ENCODE data around the gene AEN.
A peak's percentile ranks its signal among the peaks of the same experiment; 100 is the strongest.
"Not testable (repeated sequence)": the region's sequence is repeated elsewhere in the genome, so short reads cannot be mapped to it uniquely, and the experiment has no call there.

Gene AEN

DNA sequence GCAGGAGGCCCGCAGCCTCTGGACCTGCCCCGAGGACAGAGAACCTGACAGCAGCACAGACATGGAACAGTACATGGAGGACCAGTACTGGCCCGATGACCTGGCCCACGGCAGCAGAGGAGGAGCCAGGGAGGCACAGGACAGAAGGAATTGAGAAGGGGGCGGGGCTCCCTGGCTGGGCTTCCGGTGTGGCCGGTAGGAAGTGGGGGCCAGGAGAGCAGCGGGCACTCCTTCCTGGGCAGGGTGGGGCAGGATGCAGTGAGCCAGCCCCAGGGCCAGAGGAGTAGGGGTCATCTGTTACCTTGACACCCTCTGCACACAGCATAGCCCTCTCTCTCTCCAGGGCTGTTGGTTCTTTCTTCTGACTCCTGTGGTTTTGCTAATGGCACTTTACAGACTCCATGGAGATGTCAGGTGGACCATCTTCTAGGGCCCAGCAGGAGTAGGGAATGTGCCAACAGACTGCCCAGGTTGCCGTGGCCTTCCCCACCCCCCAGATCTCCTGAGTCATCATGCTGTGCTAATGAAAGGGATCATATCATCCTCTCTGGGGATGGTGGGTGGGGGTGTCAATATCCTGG, 9.1 kb downstream of the AEN start:
- no peak for ATAC-seq (replicated peaks; ENCODE audit: extremely low read depth, poor library complexity, severe bottlenecking)
- Mint-ChIP-seq H3K36me3 (ENCODE audit: insufficient read depth) (peaks cover 9% of the 10 kb centered on the region), H3K27me3 (no peaks in the 10 kb centered on the region), H3K4me1 (peaks cover 35% of the 10 kb centered on the region), H3K9me3 (no peaks in the 10 kb centered on the region), H3K4me3 (peak overlapping the region; percentile 38), H3K27ac (ENCODE audit: low read depth) (peak overlapping the region; percentile 89)
- DNase-seq (ENCODE audit: low spot score in 2 of 2), result no peak

DNA sequence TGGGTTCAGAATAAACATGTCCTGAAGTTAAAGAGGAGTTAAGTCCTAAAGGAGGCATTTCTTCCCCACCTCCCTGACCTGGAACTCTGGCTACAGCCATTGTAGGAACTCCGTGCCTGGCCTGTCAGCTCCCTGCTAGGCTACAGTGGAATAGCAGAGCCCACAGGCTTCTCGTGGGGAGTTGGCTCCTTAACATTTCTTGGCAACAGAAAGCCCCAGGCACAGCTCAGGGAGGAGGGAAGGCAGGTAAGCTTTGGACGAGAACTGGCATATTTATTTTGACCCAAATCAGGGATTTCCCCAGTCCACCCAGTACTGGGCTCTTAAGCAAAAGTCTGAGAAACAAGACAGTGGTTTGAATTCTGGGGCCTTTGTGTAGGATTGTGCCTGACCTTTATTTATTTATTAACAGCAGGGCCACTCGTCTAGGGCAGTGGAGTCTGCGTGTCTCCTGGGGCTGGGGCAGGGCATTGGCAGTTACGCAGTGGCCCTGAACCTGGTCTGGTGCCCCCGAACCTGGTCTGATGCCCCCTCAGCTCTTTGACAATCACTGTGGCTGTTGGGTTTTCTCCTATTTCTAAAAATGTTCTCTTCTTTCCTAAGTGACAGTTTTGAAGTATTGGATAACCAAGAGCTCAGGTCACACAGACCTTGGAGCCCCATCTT, 9.8 kb downstream of the AEN start:
- H3K36me3 Mint-ChIP-seq (ENCODE audit: insufficient read depth), result peaks cover 9% of the 10 kb centered on the region
- DNase-seq (ENCODE audit: low spot score in 2 of 2), result no peak
- peaks cover 35% of the 10 kb centered on the region for H3K4me1 Mint-ChIP-seq
- H3K4me3 Mint-ChIP-seq, result peak overlapping the region; percentile 38
- ATAC-seq (replicated peaks; ENCODE audit: extremely low read depth, poor library complexity, severe bottlenecking), result no peak
- no peaks in the 10 kb centered on the region for H3K9me3 Mint-ChIP-seq
- peak overlapping the region; percentile 89 for H3K27ac Mint-ChIP-seq (ENCODE audit: low read depth)
- no peaks in the 10 kb centered on the region for H3K27me3 Mint-ChIP-seq

DNA sequence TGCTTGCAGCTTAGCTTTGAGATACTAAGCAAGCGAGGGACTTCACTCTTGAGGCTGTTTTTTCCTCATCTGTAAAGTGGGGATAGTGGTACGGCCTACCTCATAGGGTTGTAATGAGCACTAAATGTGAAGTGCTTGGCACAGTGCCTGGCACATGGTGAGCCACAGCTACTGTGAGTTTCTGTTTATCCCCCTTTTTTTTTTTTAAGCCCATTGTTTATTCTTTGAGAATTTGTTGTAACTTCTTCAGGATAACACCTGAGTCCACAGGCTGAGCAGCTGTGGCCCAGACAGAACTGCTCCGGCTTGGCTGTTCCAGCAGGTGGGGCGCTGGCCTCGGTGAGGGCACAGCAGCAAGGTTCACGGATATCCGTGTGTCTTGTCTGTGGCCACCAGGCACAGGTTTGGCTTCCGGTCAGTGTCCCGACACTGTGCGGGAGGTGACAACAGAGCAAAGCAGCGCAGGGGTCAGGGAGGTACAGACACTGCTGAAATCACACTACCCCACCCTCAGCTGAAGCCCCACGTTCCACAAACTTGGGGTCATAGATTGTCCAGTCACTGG, 10.4 kb downstream of the AEN start:
- DNase-seq (ENCODE audit: low spot score in 2 of 2) (no peak), ATAC-seq (replicated peaks; ENCODE audit: extremely low read depth, poor library complexity, severe bottlenecking) (no peak)
- Mint-ChIP-seq H3K4me3 (no peak overlapping the region), H3K4me1 (peaks cover 41% of the 10 kb centered on the region), H3K27ac (ENCODE audit: low read depth) (peak overlapping the region; percentile 13), H3K36me3 (ENCODE audit: insufficient read depth) (peaks cover 12% of the 10 kb centered on the region), H3K9me3 (no peaks in the 10 kb centered on the region), H3K27me3 (no peaks in the 10 kb centered on the region)

DNA sequence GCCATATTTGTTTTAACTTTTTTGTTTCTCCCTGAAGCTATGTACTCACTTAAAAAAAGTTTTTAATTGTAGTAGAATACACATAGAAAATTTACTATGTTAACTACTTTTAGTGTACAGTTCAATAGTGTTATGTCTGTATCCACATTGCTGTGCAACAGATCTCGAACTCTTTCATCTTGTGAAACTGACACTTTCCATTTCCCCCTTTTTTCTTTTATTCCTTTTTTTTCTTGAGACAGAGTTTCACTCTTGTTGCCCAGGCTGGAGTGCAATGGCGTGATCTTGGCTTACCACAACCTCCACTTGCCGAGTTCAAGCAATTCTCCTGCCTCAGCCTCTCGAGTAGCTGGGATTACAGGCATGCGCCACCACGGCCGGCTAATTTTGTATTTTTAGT, 11.7 kb downstream of the AEN start:
- H3K9me3 Mint-ChIP-seq; H3K4me3 Mint-ChIP-seq; H3K27me3 Mint-ChIP-seq; ATAC-seq (replicated peaks; ENCODE audit: extremely low read depth, poor library complexity, severe bottlenecking); DNase-seq (ENCODE audit: low spot score in 2 of 2): not testable (repeated sequence)
- peaks cover 10% of the 10 kb centered on the region for H3K36me3 Mint-ChIP-seq (ENCODE audit: insufficient read depth)
- H3K27ac Mint-ChIP-seq (ENCODE audit: low read depth), result peak overlapping the region; percentile 87
- peaks cover 46% of the 10 kb centered on the region for H3K4me1 Mint-ChIP-seq

DNA sequence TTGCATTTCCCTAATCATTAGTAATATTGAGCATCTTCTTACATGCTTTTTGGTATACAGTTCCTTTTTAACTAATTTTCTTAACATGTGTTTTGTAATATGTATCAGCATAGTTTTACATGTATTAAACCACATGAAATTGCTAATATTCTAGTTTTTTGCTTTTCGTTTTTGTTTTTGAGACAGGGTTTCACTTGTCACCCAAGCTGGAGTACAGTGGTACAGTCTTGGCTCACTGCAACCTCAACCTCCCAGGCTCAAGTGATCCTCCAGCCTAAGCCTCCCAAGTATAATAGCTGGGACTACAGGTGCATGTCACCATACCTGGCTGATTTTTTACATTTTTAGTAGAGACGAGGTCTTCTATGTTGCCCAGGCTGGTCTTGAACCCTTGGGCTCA, 13.3 kb downstream of the AEN start:
- ATAC-seq (replicated peaks; ENCODE audit: extremely low read depth, poor library complexity, severe bottlenecking), result no peak

DNA sequence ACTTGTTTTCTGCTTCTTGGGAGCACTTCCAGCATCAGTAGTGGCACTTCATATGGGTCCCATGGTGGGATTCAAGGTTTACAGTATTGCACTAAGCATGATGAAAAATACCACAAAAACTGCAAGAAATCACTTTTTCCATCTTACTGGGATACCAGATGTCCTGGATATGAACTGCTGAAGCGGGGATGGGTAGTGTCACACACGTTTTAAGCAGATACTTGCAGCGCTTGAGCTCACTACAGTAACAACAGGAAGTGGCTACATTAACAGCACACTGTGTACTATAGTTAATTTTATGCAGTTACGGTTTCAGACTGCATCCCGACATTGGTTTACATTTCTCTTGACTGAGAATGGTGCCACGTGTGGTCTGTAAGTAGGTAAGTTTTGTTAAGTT, 14.2 kb downstream of the AEN start:
- Mint-ChIP-seq H3K36me3 (ENCODE audit: insufficient read depth) (peaks cover 31% of the 10 kb centered on the region), H3K4me3 (peak overlapping the region; percentile 86), H3K4me1 (peaks cover 50% of the 10 kb centered on the region), H3K9me3 (no peaks in the 10 kb centered on the region), H3K27me3 (no peaks in the 10 kb centered on the region), H3K27ac (ENCODE audit: low read depth) (peak overlapping the region; percentile 98)
- peak; percentile 56 for ATAC-seq (replicated peaks; ENCODE audit: extremely low read depth, poor library complexity, severe bottlenecking)
- DNase-seq (ENCODE audit: low spot score in 2 of 2), result peak in 1 of 2 donors; percentile 45

More for the DNA sequence above, 13.3 kb downstream of the AEN start:
- H3K36me3 Mint-ChIP-seq (ENCODE audit: insufficient read depth), result peaks cover 26% of the 10 kb centered on the region
- peaks cover 50% of the 10 kb centered on the region for H3K4me1 Mint-ChIP-seq
- no peak for DNase-seq (ENCODE audit: low spot score in 2 of 2)
- no peak overlapping the region for H3K4me3 Mint-ChIP-seq
- no peaks in the 10 kb centered on the region for H3K9me3 Mint-ChIP-seq
- H3K27me3 Mint-ChIP-seq, result no peaks in the 10 kb centered on the region
- H3K27ac Mint-ChIP-seq (ENCODE audit: low read depth), result peak overlapping the region; percentile 98

DNA sequence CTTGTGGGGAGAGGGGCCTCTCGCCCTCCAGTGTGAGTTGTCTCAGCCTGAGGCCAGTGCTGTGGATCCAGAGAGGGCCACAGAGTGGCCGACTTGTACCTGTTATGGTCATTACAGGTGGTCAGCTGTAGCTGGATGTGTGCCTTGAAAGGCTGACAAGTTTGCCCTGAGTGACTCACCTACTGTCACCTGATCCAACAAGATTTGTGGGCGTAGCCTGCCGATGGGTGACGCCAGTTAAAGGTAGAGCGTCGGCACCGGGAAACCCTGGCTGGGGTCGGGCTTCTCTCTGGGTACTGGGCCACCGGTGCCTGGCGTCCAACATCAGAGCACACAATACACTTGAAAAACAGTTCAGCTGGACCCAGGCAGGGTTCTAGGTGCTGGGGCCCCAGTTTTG, 14.9 kb downstream of the AEN start:
- peaks cover 47% of the 10 kb centered on the region for H3K4me1 Mint-ChIP-seq

DNA sequence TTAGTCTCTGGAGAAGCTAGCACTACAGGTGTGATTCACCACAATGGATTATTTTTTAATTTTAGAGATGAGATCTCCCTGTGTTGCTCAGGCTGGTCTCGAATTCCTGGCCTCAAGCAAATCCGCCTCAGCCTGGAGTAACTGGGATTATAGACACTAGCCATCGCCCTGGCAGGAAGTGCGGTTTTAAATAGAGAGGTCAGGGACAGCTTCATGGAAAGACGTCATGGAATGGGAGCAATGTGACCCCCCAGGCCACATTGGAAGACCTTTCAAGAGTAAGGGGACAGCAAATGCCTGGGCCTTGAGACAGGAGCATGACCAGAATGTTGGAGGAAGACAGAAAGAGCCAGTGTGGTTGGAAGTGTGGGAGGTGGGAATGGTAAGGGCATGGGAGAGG, 15.5 kb downstream of the AEN start:
- peaks cover 36% of the 10 kb centered on the region for H3K36me3 Mint-ChIP-seq (ENCODE audit: insufficient read depth)
- ATAC-seq (replicated peaks; ENCODE audit: extremely low read depth, poor library complexity, severe bottlenecking), result no peak
- no peaks in the 10 kb centered on the region for H3K9me3 Mint-ChIP-seq
- H3K27ac Mint-ChIP-seq (ENCODE audit: low read depth), result peak overlapping the region; percentile 98
- H3K4me1 Mint-ChIP-seq, result peaks cover 47% of the 10 kb centered on the region
- peak overlapping the region; percentile 86 for H3K4me3 Mint-ChIP-seq
- DNase-seq (ENCODE audit: low spot score in 2 of 2), result no peak
- no peaks in the 10 kb centered on the region for H3K27me3 Mint-ChIP-seq

More for the DNA sequence above, 14.9 kb downstream of the AEN start:
- ATAC-seq (replicated peaks; ENCODE audit: extremely low read depth, poor library complexity, severe bottlenecking), result peak; percentile 40
- no peaks in the 10 kb centered on the region for H3K9me3 Mint-ChIP-seq
- H3K27me3 Mint-ChIP-seq, result no peaks in the 10 kb centered on the region
- peak overlapping the region; percentile 86 for H3K4me3 Mint-ChIP-seq
- H3K36me3 Mint-ChIP-seq (ENCODE audit: insufficient read depth), result peaks cover 33% of the 10 kb centered on the region
- DNase-seq (ENCODE audit: low spot score in 2 of 2), result peak; percentile 54 to 59
- H3K27ac Mint-ChIP-seq (ENCODE audit: low read depth), result peak overlapping the region; percentile 98

DNA sequence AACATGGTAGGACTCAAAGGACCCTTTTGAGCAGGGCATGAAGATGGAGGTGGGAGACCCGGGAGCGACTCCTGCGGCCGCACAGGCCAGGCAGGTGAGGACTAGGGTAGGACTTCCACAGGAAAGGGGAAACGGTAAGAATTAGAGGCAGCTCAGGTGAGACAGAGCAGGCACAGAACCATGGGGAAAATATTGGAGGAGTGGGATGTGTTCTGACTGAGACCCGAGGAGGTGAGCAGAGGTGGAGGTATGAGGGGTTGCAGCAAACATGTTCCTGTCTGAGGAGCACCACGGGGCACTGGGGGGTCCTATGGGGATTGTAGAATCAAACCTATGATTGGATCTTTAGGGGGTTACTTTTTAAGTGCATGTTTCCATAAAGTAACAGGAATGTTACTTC, 16.3 kb downstream of the AEN start:
- H3K27ac Mint-ChIP-seq (ENCODE audit: low read depth), result peak overlapping the region; percentile 98
- H3K27me3 Mint-ChIP-seq, result no peaks in the 10 kb centered on the region
- DNase-seq (ENCODE audit: low spot score in 2 of 2) (no peak), ATAC-seq (replicated peaks; ENCODE audit: extremely low read depth, poor library complexity, severe bottlenecking) (no peak)
- H3K9me3 Mint-ChIP-seq, result no peaks in the 10 kb centered on the region
- H3K4me3 Mint-ChIP-seq, result peak overlapping the region; percentile 86
- H3K4me1 Mint-ChIP-seq, result peaks cover 53% of the 10 kb centered on the region
- peaks cover 44% of the 10 kb centered on the region for H3K36me3 Mint-ChIP-seq (ENCODE audit: insufficient read depth)

DNA sequence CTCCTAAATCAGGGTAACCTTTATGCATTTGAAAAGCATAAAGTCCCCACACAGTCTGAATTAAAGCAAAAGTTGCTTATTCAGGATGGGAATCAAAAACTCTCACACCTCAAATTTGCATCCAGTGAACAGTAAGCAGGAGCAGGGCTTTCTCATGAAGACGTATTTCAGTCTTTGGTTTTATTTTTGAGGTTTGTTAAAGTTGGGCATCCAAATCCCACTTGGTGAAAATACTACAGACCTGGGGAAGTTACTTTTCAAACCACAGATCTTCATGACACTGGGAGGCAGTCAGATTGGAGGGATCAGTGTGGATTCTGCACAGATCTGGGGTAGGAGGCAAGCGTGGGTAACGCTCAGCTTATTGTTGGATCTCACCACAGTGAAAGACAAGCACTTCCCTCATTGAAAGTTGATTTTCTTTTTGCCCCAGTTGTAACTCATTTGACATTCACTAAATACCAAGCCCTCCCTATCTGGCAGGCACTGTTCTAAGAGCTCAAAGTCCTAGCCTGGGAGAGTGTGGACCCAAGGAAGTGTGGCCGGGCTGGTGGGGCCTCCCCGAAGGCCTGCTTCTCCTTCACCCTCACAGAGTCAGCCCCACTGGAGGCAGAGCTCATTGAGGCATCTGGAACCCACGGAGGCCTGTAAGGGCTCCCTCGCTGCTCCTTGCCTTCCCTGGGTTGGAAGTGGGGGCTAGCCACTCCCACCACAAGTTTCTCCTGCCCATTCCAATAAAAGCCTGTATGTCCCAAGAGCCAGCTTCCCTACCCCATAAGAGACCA, 16.9 kb downstream of the AEN start:
- Mint-ChIP-seq H3K36me3 (ENCODE audit: insufficient read depth) (peaks cover 45% of the 10 kb centered on the region), H3K9me3 (no peaks in the 10 kb centered on the region), H3K27me3 (no peaks in the 10 kb centered on the region), H3K4me3 (peak overlapping the region; percentile 86), H3K4me1 (peaks cover 56% of the 10 kb centered on the region), H3K27ac (ENCODE audit: low read depth) (peak overlapping the region; percentile 98)
- peak in 1 of 2 donors; percentile 30 for DNase-seq (ENCODE audit: low spot score in 2 of 2)
- no peak for ATAC-seq (replicated peaks; ENCODE audit: extremely low read depth, poor library complexity, severe bottlenecking)

DNA sequence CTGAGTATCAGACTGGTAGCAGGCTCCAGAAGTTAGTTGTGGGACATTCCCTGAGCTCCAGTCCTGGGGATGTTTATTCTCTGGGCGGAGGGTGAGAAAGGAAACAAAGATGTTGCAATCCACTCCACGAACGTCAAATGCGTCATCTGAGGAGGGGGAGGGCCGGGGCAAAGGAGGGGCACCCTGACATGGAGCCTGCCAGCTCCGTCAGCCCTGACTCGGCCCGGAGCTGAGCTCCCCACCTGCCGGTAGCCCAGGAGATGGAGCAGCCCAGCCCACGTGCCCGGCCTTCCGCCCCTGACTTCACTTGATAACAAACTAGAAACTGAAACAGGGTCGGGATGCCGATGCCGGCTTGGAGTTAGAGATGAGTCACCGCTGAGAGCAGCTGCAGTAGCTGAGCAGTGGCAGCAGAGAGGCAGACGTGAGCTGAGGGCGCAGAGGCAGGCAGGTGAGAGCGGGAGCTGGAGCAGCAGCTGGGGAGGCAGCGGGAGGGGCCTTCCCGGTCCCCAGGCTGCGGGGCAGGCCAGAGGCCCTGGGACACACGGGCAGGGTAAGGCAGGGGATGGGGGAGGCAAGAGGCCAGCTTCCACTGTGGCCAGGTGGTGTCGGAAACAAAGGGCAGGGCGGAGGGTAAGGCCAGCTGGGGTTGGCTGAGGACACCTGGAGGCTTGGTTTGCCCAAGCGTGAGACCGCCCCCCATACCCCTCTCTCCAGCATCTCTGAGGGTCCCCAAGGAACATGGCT, 17.7 kb downstream of the AEN start, which contains the start of gene ISG20:
TSS of gene ISG20 (plus strand) at position 391 of the 747 bp plus-strand sequence. CDS start at position 742, 351 bp downstream.
- DNase-seq (ENCODE audit: low spot score in 2 of 2) (peak; percentile 88 to 99), ATAC-seq (replicated peaks; ENCODE audit: extremely low read depth, poor library complexity, severe bottlenecking) (peak; percentile 82)
- Mint-ChIP-seq H3K9me3 (no peaks in the 10 kb centered on the region), H3K4me3 (peak within 1 kb of the TSS; percentile 86), H3K4me1 (peaks cover 59% of the 10 kb centered on the region), H3K27ac (ENCODE audit: low read depth) (peak within 1 kb of the TSS; percentile 98), H3K27me3 (no peaks in the 10 kb centered on the region), H3K36me3 (ENCODE audit: insufficient read depth) (peaks cover 49% of the 10 kb centered on the region)

DNA sequence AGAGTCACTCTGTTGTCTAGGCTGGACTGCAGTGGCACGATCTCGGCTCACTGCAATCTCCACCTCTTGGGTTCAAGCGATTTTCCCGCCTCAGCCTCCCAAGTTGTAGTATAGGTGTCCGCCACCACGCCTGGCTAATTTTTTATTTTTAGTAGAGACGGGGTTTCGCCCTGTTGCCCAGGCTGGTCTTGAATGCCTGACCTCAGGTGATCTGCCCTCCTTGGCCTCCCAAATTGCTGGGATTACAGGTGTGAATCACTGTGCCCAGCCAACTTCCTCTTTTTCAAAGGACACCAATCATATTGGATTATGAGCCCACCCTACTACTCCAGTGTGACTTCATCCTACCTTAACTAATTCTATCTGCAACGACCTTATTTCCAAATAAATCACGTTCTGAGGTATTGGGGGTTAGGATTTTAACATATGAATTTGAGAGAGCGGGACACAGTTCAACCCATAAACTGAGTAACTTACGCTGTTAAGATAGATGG, 20.9 kb downstream of the AEN start:
- Mint-ChIP-seq H3K9me3 (no peaks in the 10 kb centered on the region), H3K27me3 (no peaks in the 10 kb centered on the region), H3K4me3 (peak overlapping the region; percentile 48), H3K36me3 (ENCODE audit: insufficient read depth) (peaks cover 56% of the 10 kb centered on the region), H3K27ac (ENCODE audit: low read depth) (peak overlapping the region; percentile 98), H3K4me1 (peaks cover 73% of the 10 kb centered on the region)
- DNase-seq (ENCODE audit: low spot score in 2 of 2) (no peak), ATAC-seq (replicated peaks; ENCODE audit: extremely low read depth, poor library complexity, severe bottlenecking) (no peak)

Data from central memory CD8-positive, alpha-beta T cell (primary cell).